Activated CD4-positive, alpha-beta T cell treated with anti-CD3 and anti-CD28 coated beads, Interleukin-2, Interleukin-6, amounts not matched to agents 100 ng/mL and 50 ng/mL, durations not matched to agents 16 hours and 8 hours (primary cell): ENCODE data around the gene SAPCD2.
"Not testable (repeated sequence)": the region's sequence is repeated elsewhere in the genome, so short reads cannot be mapped to it uniquely, and the experiment has no call there.

Source experiments
- DNase-seq: peaks from one replicate; pipeline ENCODE4 v3.0.0-alpha.2; 2020

The SAPCD2 gene, protein sequence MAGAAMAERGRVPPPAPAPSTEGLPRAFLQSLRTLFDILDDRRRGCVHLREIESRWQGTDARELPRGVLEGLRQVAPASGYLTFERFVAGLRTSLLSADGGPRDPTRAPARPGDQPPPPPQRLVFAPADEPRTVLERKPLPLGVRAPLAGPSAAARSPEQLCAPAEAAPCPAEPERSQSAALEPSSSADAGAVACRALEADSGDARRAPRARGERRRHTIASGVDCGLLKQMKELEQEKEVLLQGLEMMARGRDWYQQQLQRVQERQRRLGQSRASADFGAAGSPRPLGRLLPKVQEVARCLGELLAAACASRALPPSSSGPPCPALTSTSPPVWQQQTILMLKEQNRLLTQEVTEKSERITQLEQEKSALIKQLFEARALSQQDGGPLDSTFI

DNA sequence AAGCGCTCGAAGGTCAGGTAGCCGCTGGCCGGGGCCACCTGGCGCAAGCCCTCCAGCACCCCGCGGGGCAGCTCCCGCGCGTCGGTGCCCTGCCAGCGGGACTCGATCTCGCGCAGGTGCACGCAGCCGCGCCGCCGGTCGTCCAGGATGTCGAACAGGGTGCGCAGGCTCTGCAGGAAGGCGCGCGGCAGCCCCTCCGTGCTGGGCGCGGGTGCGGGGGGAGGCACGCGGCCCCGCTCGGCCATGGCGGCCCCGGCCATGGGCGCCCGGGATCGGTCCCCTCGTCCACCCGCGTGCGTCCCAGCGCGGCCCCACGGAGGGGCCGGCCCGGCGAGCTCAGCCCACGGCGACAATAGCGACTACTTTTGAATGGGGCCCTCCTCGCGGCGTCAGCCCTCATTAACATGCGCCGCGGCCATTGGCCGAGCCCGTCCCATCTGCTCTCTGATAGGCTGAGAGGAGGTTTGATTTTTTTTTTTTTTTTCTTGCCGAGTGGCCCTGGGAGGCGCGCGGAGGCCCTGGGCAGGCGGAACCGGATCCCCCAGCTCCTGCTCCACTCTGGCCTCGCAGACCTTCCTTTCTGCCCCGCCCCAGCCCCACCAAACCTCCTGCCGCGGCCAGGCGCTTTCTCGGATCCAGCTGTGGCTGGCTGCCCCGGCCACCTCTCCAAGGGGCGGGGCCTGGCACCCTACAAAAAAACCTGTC, at the start of gene SAPCD2:
TSS of gene SAPCD2 (minus strand) at position 357 of the 705 bp plus-strand sequence. CDS start at position 260, 97 bp downstream.
- DNase-seq: peak; percentile 91

GRCh38 chr9:137118092-137118603, 47.8 kb upstream of the SAPCD2 start:
- DNase-seq: not testable (repeated sequence)

DNA sequence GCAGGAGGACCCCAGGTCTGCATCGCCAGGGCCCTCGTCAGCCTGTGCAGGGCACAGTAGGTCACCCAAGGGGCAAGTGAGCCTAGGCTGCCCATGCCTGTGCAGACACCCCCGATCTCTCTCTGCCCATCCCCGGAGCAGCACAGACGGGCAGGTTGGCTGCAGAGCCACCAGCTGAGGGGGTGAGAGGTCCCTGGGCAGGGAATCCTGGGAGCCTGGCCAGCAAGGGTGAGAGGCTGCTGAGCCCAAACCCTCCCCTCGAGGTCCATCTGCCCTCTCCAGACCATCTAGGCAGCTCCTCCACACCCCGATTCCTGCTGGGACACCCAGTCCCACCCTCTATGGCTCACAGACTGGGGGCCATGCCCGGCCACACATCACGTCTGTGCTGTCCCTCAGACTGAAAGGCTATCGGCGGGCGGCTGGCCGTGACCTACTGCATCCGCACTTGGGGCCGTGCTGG, 46.9 kb upstream of the SAPCD2 start:
- no peak for DNase-seq

- DNase-seq: no peak
Measured at GRCh38 chr9:137116728-137117127, 46.4 kb upstream of the SAPCD2 start.

DNA sequence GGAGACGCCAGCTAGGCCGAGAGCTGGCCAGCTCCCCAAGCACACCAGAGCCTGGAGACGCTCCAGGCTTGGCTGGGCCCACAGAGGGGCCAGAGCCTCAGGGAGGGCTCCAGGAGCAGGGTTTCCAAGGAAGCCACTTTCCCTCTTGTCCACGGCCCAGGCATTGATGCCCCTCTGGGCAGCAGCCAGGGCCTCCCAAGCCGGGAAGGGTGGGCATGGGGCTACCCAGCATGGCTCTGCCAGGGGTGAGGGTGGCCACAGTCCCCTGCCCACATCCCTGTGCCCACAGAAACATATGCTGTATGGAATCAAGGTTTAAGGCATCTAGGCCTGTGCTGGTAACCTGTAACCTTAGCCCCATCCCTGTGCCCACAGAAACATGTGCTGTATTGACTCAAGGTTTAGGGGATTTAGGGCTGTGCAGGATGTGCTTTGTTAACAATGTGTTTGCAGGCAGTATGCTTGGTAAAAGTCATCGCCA, 45.7 kb upstream of the SAPCD2 start:
- DNase-seq: no peak

DNA sequence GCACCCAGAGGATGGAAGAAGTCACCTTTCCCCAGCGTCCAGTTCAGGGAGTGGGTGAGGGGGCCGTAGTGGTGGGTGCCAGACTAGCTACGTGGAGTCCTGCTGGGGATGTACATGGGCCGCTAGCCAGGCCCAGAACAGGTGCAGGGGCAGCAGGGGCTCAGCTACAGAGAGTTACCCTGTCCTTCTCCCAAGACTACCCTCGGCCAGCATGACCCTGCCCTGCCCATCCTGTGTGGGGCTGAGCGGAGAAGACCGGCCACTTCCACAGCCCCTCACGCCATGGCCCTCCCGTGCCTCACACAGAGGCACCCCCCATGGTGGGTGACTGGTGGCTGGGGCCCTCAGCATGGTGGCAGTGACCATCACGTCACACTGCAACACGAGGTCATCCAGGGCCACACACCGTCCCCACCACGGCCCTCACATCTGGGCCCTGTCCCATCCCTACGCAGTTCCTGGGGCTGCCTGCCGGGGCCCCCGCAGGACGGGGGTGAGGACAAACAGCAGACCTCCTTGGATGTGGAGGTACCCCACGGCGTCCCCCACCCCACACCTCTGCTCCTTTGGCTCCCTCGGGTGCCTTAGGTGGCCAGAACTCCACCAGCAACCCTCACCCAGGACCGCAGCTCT, 45.2 kb upstream of the SAPCD2 start:
- DNase-seq: no peak

DNA sequence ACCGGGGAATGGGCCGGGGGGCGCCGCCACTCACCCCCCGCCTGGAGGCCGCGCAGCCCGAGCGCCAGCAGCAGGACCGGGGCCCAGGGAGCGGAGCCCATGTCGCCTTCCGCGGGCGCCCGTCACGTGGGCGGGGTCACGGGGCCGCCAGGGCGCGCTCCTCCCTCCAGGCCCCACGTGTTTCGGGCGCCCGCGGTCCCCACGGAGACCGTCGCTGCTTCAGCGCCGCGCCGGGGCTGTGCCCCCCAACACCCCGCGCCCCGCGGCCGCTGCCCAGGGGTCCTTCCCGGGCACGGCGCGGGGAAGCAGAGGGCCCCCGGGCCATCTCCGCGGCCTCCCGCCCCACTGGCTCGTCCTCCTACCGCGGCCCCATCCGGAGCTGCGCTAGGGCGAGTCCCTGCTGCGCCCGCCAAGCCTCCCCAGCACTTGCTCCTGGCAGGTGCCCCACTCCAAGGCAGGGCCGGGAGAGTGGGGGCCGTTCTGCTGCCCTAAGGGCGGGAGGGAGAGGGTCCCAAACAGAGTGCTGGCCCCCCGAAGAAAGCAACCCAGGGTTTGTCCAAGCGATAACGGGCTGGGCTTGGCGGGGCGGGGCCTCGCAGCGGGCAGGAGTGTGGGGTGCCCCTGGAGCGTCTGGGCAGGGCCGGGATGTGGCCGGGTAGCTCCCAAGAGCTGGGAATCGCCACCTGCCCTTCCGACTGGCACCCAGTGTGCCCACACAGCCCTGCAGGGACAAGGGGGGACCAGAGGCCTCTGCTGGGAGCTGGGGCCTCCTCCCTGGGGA, 44.4 kb upstream of the SAPCD2 start, which contains the start of gene DPP7:
TSS of gene DPP7 (minus strand) at position 121 of the 781 bp plus-strand sequence. CDS start at position 101, 20 bp downstream.
- peak; percentile 85 for DNase-seq

- no peak for DNase-seq
Measured at GRCh38 chr9:137114220-137114612, 43.9 kb upstream of the SAPCD2 start.

- DNase-seq: no peak
Measured at GRCh38 chr9:137113385-137114159, 43.2 kb upstream of the SAPCD2 start.

DNA sequence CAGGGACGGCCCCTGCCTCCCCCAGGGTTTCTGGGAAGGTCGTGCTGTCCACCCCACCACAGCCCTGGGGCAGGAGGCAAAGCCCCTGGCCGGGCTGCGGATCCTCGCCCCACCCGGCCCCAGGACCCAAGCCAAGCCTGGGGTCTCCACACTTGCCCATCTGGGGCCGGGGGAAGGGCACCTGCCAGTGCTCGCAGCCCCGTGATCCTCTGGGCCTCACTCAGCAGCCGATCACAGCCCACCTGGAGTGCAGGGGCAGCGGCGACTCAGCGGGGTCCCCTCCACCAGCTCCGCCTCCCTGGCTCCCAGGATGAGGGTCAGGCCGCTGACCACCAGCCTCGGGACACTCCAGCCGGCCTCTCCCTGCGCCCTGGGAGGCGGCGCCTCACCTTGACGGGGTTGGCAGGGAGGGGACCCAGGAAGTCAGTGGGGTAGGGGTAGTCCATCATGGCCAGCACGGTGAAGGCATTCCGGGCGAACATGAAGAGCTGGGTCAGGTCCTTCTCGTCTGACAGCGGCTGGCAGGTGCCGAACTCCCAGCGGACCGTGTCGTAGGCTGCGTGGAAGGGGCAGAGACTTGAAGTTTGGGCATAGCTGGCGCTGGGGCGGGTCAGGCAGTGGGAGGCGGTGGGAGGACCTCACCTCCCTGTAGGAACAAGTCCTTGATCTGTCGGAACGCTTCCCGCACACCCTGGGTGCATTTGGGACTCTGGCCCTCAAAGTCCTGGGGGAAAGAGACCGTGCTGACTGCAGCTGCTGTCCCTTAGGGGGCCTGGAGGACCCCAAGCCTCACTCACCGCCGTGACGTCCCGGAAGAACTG, 42.4 kb upstream of the SAPCD2 start:
- no peak for DNase-seq

- no peak for DNase-seq
Measured at GRCh38 chr9:137111788-137112563, 41.6 kb upstream of the SAPCD2 start.

DNA sequence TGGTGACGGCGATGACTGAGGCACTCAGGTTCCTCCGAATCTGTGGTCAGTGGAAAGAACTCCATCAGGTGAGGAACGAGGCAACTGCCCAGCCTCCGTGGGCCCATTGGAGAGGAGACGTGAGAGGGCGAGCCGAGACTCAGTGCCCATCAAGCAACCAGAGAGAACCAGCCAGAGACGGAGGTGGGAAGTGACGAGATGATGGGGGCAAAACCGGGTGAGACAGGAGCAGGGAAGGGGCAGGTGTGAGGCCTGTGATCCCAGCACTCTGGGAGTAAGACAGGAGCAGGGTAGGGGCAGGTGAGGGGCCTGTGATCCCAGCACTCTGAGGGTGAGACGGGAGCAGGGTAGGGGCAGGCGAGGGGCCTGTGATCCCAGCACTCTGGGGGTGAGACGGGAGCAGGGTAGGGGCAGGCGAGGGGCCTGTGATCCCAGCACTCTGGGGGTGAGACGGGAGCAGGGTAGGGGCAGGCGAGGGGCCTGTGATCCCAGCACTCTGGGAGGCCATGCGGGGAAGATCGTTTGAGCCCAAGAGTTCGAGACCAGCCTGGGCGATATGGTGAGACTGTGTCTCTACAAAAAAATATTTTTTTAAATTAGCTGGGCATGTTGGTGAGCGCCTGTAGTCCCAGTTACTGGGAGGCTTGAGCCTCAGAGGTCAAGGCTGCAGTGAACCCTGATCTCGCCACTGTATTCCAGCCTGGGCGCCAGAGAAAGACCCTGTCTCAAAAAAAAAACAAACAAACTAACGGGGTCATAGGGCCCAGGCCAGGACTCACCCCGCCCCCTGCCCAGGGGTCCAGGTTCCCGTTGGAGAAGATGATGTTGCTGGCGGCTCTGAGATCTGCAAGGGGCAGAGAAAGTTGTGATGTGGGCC, 40.8 kb upstream of the SAPCD2 start:
- DNase-seq: no peak

GRCh38 chr9:137110147-137110910, 40.0 kb upstream of the SAPCD2 start:
- DNase-seq: no peak

DNA sequence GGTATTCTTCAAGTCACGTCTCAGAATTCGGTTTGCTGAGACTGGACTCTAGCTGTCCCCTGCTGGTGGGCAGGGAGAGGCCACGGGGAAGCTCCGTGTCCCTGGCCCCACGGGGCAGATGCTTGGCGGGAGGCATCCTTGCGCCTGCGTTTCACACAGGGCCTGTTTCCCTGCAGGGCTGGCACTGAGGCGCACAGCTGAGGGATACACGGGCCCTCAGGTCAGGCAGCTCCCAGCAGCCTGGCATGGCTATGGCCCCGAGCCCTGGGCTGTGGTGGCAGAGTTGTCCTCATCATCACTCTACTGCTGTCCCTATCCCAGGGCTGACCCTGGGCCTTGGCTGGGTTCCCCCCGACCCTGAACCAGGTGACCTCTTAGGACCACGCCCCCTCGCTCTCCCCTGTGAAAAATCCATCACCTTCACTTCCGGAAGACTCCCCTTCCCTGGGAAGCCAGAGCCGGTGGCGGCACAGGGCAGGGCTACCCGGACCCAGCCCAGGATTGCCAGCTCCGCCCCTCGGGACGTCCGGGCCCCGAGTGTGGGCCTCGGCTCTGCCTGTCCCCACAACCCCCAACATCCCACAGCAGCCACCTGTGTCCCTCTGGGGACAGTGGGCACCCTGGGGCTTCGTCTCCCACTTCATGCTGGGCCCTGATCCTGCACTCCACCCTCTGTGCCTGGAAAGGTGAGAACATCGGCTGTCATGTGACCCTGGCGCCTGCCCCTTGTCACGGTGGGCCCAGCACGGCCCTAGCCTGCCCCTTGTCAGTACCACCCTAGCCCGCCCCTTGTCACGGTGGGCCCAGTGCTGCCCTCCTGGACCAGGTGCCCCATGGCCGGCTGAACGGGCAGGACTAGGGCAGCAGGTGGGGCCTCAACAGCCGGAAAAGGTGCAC, 39.1 kb upstream of the SAPCD2 start:
- DNase-seq: no peak

GRCh38 chr9:137108608-137109249, 38.4 kb upstream of the SAPCD2 start:
- DNase-seq: no peak

GRCh38 chr9:137107982-137108381, 37.6 kb upstream of the SAPCD2 start:
- DNase-seq: no peak
